ENCODE results near the gene ACTL10. TPM values are rescaled to one million over a fixed set of nuclear protein-coding genes. Genes with fewer than 3 reads are reported as not detected.
A peak's percentile ranks its signal among the peaks of the same experiment; 100 is the strongest.

The ACTL10 gene
- polyA plus RNA-seq, 2 of the 4 experiments (the other 2 are of a cell fraction), result not detected

DNA sequence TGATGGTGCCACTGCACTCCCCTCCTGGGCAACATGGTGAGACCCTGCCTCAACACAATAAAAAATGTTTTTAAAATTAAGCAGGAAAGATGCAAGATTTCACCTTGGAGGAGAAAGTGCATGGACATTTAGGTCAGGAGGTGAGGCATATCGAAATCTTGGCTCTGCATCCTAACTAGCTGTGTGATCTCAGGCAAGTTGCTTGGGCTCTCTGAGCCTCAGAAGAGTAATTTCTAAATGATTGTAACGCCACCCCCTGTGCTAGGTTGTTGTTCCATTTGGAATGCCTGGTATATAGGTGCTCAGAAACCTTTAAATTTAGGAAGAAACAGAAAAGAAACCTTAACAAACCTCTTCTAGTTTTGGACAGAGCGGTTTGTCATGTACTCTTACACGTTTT is 40.6 kb upstream of the ACTL10 start:
- H3K4me2 ChIP-seq, result no peak overlapping the region
- DNase-seq (ENCODE audit: low read depth in 1 of 2, low spot score in 1 of 2) (no peak), ATAC-seq (no peak), FAIRE-seq (no peak)
- CTCF ChIA-PET, result interaction anchor here (0.7 to 1.4 kb wide), 2 partner anchors 52 to 124 kb away, joined by 3 read pairs; no protein-coding TSS in a partner anchor
- TF ChIP-seq BHLHE40 (IDR thresholded peaks at IDR 0.05; ENCODE audit: low read depth, low read length) (no peak), NPAS2 (CRISPR knock-in tag; IDR thresholded peaks at IDR 0.05; ENCODE audit: borderline replicate concordance) (no peak), RARB (CRISPR knock-in tag; IDR thresholded peaks at IDR 0.05) (no peak)
- TF ChIP-seq, protein P1, sequence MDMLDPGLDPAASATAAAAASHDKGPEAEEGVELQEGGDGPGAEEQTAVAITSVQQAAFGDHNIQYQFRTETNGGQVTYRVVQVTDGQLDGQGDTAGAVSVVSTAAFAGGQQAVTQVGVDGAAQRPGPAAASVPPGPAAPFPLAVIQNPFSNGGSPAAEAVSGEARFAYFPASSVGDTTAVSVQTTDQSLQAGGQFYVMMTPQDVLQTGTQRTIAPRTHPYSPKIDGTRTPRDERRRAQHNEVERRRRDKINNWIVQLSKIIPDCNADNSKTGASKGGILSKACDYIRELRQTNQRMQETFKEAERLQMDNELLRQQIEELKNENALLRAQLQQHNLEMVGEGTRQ (IDR thresholded peaks at IDR 0.05), result no peak
- H3K27ac ChIP-seq, result no peak overlapping the region
- H3K4me1 ChIP-seq, result no peaks in the 10 kb centered on the region
- WGBS (ENCODE audit: missing lambda C conversion rate), result 84% methylated on average over 4 of the region's 4 CpGs
- H3K9me3 ChIP-seq, result no peaks in the 10 kb centered on the region
- POLR2A ChIA-PET, result no interaction called here
- no peak overlapping the region for H3K4me3 ChIP-seq

DNA sequence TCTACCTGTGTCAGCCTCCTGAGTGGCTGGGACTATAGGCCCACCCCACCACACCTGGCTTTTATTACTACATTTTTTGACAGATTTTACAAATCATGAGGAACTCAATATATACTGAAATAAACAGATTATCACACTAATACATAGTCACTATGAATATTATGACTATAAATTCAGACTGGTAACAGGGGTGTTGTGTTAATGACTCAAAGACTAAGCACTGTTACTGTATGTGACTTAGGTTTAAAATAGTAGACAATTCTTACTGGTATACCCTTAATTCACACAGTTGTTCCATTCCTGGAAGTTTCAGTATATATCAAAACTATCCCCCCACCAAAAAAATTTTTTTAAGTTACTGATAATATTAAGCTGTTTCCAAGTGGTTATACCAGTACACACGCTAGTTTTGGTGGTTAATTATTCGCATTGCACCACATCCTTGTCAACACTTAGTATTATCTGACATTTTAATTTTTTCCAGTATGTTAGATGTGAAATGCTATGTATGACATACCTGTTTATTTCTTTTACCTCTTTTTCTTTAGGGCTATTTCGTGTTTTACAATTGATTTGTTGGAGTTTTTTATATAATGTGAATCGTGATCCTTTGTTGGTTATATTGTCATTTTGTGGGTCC is 39.0 kb upstream of the ACTL10 start:
- ATAC-seq, result no peak
- no peak for DNase-seq (ENCODE audit: low read depth in 1 of 2, low spot score in 1 of 2)
- ChIA-PET POLR2A (no interaction called here), CTCF (no interaction called here)
- Histone ChIP-seq H3K4me3 (no peak overlapping the region), H3K4me2 (no peak overlapping the region), H3K9me3 (no peaks in the 10 kb centered on the region), H3K4me1 (no peaks in the 10 kb centered on the region), H3K27ac (no peak overlapping the region)
- no peak for FAIRE-seq
- peak; percentile 44 for TF ChIP-seq ZFP36 (IDR thresholded peaks at IDR 0.05; ENCODE audit: borderline replicate concordance, partially characterized antibody)
- TF ChIP-seq, protein P2, sequence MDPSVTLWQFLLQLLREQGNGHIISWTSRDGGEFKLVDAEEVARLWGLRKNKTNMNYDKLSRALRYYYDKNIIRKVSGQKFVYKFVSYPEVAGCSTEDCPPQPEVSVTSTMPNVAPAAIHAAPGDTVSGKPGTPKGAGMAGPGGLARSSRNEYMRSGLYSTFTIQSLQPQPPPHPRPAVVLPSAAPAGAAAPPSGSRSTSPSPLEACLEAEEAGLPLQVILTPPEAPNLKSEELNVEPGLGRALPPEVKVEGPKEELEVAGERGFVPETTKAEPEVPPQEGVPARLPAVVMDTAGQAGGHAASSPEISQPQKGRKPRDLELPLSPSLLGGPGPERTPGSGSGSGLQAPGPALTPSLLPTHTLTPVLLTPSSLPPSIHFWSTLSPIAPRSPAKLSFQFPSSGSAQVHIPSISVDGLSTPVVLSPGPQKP (IDR thresholded peaks at IDR 0.05; ENCODE audit: low read depth, low read length), result no peak
- 87% methylated on average over 4 of the region's 4 CpGs for WGBS (ENCODE audit: missing lambda C conversion rate)

DNA sequence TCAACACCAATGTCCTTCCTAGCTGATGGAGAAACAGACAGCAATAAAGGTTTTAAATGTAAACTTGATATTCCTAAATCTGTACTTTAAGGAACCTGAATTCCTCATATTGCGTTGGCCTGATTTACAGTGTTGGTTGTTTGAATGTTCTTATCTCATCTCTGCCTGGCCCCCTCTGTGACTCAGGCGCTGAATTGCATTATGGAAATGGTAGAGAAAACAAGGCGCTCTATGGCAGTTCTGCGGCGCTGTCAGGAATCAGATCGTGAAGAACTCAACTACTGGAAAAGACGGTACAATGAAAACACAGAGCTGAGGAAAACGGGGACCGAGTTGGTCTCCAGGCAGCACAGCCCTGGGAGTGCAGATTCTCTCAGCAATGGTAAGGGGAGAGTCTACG is 37.2 kb upstream of the ACTL10 start:
- DNase-seq (ENCODE audit: low read depth in 1 of 2, low spot score in 1 of 2) (no peak), FAIRE-seq (no peak), ATAC-seq (no peak)
- ChIA-PET CTCF (no interaction called here), POLR2A (no interaction called here)
- 94% methylated on average over 10 of the region's 10 CpGs for WGBS (ENCODE audit: missing lambda C conversion rate)
- TF ChIP-seq NPAS2 (CRISPR knock-in tag; IDR thresholded peaks at IDR 0.05; ENCODE audit: borderline replicate concordance), result no peak
- no peak for TF ChIP-seq ZNF302 (CRISPR knock-in tag; IDR thresholded peaks at IDR 0.05)
- no peak for TF ChIP-seq JUN (IDR thresholded peaks at IDR 0.05)
- TF ChIP-seq RARB (CRISPR knock-in tag; IDR thresholded peaks at IDR 0.05), result no peak
- TF ChIP-seq, protein P3, sequence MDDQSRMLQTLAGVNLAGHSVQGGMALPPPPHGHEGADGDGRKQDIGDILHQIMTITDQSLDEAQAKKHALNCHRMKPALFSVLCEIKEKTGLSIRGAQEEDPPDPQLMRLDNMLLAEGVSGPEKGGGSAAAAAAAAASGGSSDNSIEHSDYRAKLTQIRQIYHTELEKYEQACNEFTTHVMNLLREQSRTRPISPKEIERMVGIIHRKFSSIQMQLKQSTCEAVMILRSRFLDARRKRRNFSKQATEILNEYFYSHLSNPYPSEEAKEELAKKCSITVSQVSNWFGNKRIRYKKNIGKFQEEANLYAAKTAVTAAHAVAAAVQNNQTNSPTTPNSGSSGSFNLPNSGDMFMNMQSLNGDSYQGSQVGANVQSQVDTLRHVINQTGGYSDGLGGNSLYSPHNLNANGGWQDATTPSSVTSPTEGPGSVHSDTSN (IDR thresholded peaks at IDR 0.05), result no peak
- TF ChIP-seq TP53 (CRISPR knock-in tag; IDR thresholded peaks at IDR 0.05), result no peak
- no peak for TF ChIP-seq FOSB (CRISPR knock-in tag; IDR thresholded peaks at IDR 0.05)
- TF ChIP-seq, protein P4, sequence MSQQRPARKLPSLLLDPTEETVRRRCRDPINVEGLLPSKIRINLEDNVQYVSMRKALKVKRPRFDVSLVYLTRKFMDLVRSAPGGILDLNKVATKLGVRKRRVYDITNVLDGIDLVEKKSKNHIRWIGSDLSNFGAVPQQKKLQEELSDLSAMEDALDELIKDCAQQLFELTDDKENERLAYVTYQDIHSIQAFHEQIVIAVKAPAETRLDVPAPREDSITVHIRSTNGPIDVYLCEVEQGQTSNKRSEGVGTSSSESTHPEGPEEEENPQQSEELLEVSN (IDR thresholded peaks at IDR 0.05; ENCODE audit: borderline replicate concordance, low read depth), result no peak
- TF ChIP-seq RAD21 (conservative IDR thresholded peaks at IDR 0.05 in 1 of 2, IDR thresholded peaks at IDR 0.05 in 1 of 2), result no peak
- TF ChIP-seq MYC (IDR thresholded peaks at IDR 0.05; ENCODE audit: borderline replicate concordance, low read length), result no peak
- no peak for TF ChIP-seq TFCP2L1 (CRISPR knock-in tag; IDR thresholded peaks at IDR 0.05)
- TF ChIP-seq NFE2L2 (conservative IDR thresholded peaks at IDR 0.05; ENCODE audit: low read length), result no peak
- H3K9me3 ChIP-seq, result no peaks in the 10 kb centered on the region
- no peaks in the 10 kb centered on the region for H3K4me1 ChIP-seq
- H3K27ac ChIP-seq, result no peak overlapping the region
- H3K4me3 ChIP-seq, result no peak overlapping the region
- no peak overlapping the region for H3K4me2 ChIP-seq

All from A549 (cell line).